Astrocyte of the cerebellum (primary cell): ENCODE measurements around the gene HSD17B11.

Source experiments
- DNase-seq: peaks from one replicate; pipeline ENCODE4 v3.0.0-alpha.2; 2011; ENCODE audit warnings: low read depth
- H3K4me3 ChIP-seq: 2 replicates; pipeline ENCODE4 v1.5.1; 2011; ENCODE audit warnings: mild to moderate bottlenecking, low read depth, low read length, moderate library complexity
- in situ Hi-C: cut with HindIII; loops from 2 replicates; pipeline ENCODE4 v1.10.0; 2017; ENCODE audit warnings: low sequenced_read_pairs
- TF ChIP-seq, protein P1 (sequence below): IDR thresholded peaks from 2 replicates; pipeline ENCODE4 v1.5.1; 2012; ENCODE audit warnings: low read length, low read depth, moderate library complexity, mild to moderate bottlenecking; ENCODE audit errors: missing control alignments

HSD17B11 gene

DNA sequence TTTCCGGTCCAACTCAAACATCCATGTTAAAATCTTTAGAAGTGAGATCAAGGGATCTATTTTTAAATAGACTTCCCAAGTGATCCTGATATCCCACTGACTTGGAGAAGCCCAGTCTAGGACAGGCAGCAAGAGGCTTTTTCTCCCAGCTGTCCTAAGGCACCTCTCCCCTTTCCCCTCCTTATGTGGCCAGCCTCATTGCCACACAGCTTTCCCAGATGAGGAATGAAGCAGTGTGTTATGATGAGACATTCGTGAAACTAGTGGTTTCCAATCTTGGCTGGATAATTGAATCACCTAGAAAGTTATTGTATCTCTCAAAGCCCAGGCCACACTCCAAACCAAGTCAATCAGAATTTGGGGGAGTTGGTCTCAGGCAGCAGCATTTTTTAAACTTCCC is 51.5 kb downstream of the HSD17B11 start:
- no peak overlapping the region for H3K4me3 ChIP-seq
- no peak for DNase-seq
- TF ChIP-seq, protein P1, sequence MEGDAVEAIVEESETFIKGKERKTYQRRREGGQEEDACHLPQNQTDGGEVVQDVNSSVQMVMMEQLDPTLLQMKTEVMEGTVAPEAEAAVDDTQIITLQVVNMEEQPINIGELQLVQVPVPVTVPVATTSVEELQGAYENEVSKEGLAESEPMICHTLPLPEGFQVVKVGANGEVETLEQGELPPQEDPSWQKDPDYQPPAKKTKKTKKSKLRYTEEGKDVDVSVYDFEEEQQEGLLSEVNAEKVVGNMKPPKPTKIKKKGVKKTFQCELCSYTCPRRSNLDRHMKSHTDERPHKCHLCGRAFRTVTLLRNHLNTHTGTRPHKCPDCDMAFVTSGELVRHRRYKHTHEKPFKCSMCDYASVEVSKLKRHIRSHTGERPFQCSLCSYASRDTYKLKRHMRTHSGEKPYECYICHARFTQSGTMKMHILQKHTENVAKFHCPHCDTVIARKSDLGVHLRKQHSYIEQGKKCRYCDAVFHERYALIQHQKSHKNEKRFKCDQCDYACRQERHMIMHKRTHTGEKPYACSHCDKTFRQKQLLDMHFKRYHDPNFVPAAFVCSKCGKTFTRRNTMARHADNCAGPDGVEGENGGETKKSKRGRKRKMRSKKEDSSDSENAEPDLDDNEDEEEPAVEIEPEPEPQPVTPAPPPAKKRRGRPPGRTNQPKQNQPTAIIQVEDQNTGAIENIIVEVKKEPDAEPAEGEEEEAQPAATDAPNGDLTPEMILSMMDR, result no peak
- in situ Hi-C loops, result no loop called here

DNA sequence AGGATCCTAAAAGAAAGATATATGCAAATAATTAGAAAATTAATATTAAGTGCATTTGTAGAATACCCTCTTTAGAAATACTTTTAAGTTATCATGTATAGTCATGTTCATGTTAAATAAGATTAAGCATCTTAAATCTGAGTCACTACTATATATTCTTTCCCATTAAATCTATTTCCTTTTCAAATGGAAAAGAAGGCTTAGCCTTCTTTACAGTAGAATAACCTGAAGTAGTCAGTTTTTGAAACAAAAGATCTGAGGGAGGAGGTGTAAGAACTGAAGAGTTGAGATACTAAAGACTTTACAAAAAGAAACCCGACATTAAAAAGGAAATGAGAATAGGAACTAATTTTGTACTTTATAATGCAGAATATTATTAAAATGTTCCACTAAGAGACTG is 53.6 kb downstream of the HSD17B11 start:
- TF ChIP-seq, protein P1, result no peak
- no peak overlapping the region for H3K4me3 ChIP-seq
- no peak for DNase-seq
- in situ Hi-C loops, result no loop called here

DNA sequence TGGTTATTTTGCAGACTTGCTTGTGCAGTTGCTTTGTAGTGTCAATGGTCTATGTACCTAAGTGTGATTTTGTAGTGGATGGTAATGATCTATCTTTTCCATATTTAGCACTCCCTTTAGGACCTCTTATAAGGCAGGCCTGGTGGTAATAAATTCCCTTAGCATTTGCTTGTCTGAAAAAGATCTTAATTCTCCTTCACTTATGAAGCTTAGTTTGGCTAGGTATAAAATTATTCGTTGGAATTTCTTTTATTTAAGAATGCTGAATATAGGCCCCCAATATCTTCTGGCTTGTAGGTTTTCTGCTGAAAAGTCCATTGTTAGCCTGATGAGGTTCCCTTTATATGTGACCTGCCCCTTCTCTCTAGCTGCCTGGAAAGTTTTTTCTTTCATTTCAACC is 57.7 kb downstream of the HSD17B11 start:
- DNase-seq, result no peak
- TF ChIP-seq, protein P1, result no peak
- H3K4me3 ChIP-seq, result no peak overlapping the region
- in situ Hi-C loops, result loop anchor here (5.0 kb wide), 1 partner anchor 39 kb away; no protein-coding TSS in a partner anchor

DNA sequence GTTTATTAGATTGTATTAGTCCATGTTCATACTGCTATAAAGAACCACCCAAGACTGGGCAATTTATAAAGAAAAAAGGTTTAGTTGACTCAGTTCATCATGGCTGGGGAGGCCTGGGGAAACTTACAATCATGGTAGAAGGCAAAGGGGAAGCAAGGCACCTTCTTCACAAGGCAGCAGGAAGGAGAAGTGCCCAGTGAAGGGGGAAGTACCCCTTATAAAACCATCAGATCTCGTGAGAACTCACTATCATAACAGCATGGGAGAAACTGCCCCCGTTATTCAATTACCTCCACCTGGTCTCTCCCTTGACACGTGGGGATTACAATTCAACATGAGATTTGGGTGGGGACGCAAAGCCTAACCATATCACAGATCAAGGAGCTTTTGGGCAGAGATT is 60.2 kb downstream of the HSD17B11 start:
- in situ Hi-C loops, result loop anchor here (5.0 kb wide), 1 partner anchor 42 kb away; no protein-coding TSS in a partner anchor
- TF ChIP-seq, protein P1, result no peak
- no peak overlapping the region for H3K4me3 ChIP-seq
- DNase-seq, result no peak

DNA sequence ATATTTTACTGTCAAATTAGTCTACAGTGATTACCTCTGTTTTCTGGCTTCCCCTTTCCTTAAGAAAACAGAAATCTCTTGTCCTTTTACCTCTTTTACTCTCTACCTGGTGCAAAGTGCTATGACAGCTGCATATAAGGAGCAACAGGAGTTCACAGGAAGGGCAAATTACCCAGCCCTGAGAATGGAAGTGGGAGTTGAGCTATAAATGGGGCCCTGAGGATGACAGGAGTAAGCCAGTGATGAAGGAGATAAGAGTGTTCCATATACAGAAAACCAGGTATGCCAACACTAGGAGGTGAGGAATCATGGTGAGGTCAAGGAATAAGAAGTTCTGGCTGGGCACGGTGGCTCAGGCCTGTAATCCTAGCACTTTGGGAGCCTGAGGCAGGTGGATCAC is 63.9 kb downstream of the HSD17B11 start:
- TF ChIP-seq, protein P1, result no peak
- in situ Hi-C loops, result no loop called here
- no peak overlapping the region for H3K4me3 ChIP-seq
- no peak for DNase-seq

- in situ Hi-C loops, result no loop called here
- DNase-seq, result no peak
- TF ChIP-seq, protein P1, result no peak
- no peak overlapping the region for H3K4me3 ChIP-seq
Observed at GRCh38 chr4:87326460-87326859, 64.5 kb downstream of the HSD17B11 start.

- H3K4me3 ChIP-seq, result no peak within 1 kb of the TSS
- in situ Hi-C loops, result no loop called here
- TF ChIP-seq, protein P1, result no peak
- DNase-seq, result no peak
Observed at GRCh38 chr4:87322754-87323153, 68.2 kb downstream of the HSD17B11 start, which contains the start of gene HSD17B13. Gene HSD17B13 (minus strand): TSS chr4:87322882. CDS start chr4:87322841, 41 bp downstream.
